Choroid plexus epithelial cell (primary cell): Measurements from ENCODE around the gene BMAL1.

Experiments used
- DNase-seq: peaks from one replicate; pipeline ENCODE4 v3.0.0-alpha.2; 2010; ENCODE audit warnings: low read depth
- H3K4me3 ChIP-seq: 2 replicates; pipeline ENCODE4 v1.5.1; 2011; ENCODE audit warnings: low read depth, mild to moderate bottlenecking, control low read depth, low read length, moderate library complexity
- TF ChIP-seq, protein P1 (sequence below): conservative IDR thresholded peaks from 2 replicates; pipeline ENCODE4 v1.5.1; 2011; ENCODE audit warnings: low read depth, mild to moderate bottlenecking, control low read depth, inconsistent platforms, low read length, moderate library complexity

The BMAL1 gene

DNA sequence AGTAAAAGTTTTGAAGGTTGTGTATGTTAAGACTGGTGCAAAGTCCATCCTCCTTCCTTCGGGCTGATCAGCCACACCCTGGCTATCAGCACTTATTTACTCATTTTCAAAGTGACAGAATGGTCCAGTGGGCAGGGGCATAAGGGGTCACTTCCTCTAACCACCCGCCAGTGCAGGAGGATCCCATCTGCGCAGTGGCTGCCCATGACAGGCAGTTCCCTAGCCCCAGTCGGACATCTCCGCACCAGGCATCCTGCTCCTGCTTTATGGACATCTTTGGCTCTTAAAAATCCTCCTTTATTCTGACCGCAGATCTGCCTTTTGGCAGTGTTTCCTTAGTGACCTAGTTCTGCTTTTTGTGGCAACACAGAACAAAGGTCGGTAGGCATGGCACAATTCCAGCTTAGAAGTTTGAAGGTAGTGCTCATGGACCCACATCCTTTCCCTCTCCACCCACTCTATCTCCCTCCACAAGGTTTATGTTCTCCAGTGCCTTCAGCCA lies 55.9 kb downstream of the BMAL1 start:
- no peak for DNase-seq
- TF ChIP-seq, protein P1, sequence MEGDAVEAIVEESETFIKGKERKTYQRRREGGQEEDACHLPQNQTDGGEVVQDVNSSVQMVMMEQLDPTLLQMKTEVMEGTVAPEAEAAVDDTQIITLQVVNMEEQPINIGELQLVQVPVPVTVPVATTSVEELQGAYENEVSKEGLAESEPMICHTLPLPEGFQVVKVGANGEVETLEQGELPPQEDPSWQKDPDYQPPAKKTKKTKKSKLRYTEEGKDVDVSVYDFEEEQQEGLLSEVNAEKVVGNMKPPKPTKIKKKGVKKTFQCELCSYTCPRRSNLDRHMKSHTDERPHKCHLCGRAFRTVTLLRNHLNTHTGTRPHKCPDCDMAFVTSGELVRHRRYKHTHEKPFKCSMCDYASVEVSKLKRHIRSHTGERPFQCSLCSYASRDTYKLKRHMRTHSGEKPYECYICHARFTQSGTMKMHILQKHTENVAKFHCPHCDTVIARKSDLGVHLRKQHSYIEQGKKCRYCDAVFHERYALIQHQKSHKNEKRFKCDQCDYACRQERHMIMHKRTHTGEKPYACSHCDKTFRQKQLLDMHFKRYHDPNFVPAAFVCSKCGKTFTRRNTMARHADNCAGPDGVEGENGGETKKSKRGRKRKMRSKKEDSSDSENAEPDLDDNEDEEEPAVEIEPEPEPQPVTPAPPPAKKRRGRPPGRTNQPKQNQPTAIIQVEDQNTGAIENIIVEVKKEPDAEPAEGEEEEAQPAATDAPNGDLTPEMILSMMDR, result no peak
- no peak overlapping the region for H3K4me3 ChIP-seq

DNA sequence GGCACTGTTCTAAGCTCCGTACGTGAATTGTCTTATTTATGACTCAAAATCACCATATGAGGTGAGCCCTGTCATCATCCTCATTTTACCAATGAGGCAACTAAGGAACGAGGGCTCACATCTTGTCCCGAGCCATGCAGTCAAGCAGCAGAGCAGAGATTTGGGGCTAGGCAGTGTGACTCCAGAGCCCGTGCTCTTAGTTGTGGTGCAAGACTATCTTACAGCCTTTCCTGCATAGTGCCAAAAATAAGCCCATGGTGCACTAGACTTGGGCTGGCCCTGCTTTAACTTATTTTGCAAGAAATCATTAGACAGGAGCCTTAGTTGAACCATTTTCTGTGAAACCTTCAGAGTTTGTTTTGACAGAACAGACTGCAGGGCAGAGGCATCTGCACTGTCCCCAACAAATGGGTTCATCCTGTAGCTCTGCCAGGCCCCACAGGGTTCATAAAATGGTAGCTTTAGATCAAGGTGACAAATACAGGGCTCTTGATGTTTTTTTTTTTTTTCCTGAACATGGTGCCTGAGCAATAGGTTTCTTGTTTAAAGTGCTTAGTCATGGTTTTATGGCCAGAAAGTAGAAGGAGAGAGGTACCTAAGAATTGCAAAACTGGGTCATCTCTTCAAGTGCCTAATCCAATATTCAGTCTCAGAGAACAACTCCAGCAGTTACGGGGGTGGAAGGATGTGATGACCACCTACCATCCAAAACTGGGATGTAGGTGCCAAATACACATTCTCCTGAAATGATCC lies 56.6 kb downstream of the BMAL1 start:
- DNase-seq, result no peak
- H3K4me3 ChIP-seq, result no peak overlapping the region
- TF ChIP-seq, protein P1, result no peak

- no peak overlapping the region for H3K4me3 ChIP-seq
- DNase-seq, result peak; percentile 79
- TF ChIP-seq, protein P1, result peak; percentile 90
These were observed 57.7 kb downstream of the BMAL1 start for GRCh38 chr11:13335319-13335718.

- no peak overlapping the region for H3K4me3 ChIP-seq
- TF ChIP-seq, protein P1, result no peak
- no peak for DNase-seq
These were observed 58.8 kb downstream of the BMAL1 start for GRCh38 chr11:13336246-13336878.

- H3K4me3 ChIP-seq, result peak overlapping the region; percentile 46
- TF ChIP-seq, protein P1, result no peak
- DNase-seq, result peak; percentile 89
These were observed 60.4 kb downstream of the BMAL1 start for GRCh38 chr11:13338019-13338426.

GRCh38 chr11:13338427-13339069 lies 61.0 kb downstream of the BMAL1 start:
- TF ChIP-seq, protein P1, result no peak
- no peak for DNase-seq
- H3K4me3 ChIP-seq, result peak overlapping the region; percentile 46
